Spleen (tissue), 11 donors: Measurements from ENCODE around the gene ZFP3. TPM values are rescaled to one million over a fixed set of nuclear protein-coding genes. Genes with fewer than 3 reads are reported as not detected.

Experiments used
- DNase-seq: peaks from one replicate; pipeline ENCODE4 v3.0.0-alpha.2; 2020
- H3K27ac ChIP-seq, 8 donors: fragments of 200-600 bp; sonication (generic) in 7 of 8; 1 replicate in 4 of 8; 2 replicates in 4 of 8; pipeline versions ENCODE4 v1.5.0 to v1.8.0; 2016 to 2021; ENCODE audit warnings: inconsistent platforms in 4 of 8, mild to moderate bottlenecking in 4 of 8, moderate library complexity in 1 of 8
- H3K27me3 ChIP-seq, 7 donors: fragments of 200-600 bp; sonication (generic) in 6 of 7; replicated peaks in 1 of 7; 1 replicate in 4 of 7; 2 replicates in 3 of 7; pipeline versions ENCODE4 v1.5.0 to v1.8.0; 2016 to 2021; ENCODE audit warnings: inconsistent platforms in 3 of 7, mild to moderate bottlenecking in 1 of 7
- H3K36me3 ChIP-seq, 6 donors: fragments of 200-600 bp; sonication (generic) in 5 of 6; 1 replicate in 4 of 6; 2 replicates in 2 of 6; pipeline versions ENCODE4 v1.5.0 to v1.8.0; 2016 to 2021; ENCODE audit warnings: inconsistent platforms in 2 of 6
- H3K4me1 ChIP-seq, 6 donors: fragments of 200-600 bp; sonication (generic) in 5 of 6; 1 replicate in 3 of 6; 2 replicates in 3 of 6; pipeline versions ENCODE4 v1.5.0 to v1.8.0; 2016 to 2021; ENCODE audit warnings: inconsistent platforms in 3 of 6
- H3K4me3 ChIP-seq, 8 donors: fragments of 200-600 bp; sonication (generic) in 7 of 8; 1 replicate in 4 of 8; 2 replicates in 4 of 8; pipeline versions ENCODE4 v1.5.0 to v1.8.0; 2016 to 2021; ENCODE audit warnings: inconsistent platforms in 4 of 8, mild to moderate bottlenecking in 4 of 8, moderate library complexity in 2 of 8
- H3K9me3 ChIP-seq, 8 donors: fragments of 200-600 bp; sonication (generic) in 7 of 8; 1 replicate in 4 of 8; 2 replicates in 4 of 8; pipeline versions ENCODE4 v1.5.0 to v1.8.0; 2016 to 2021; ENCODE audit warnings: inconsistent platforms in 4 of 8
- CTCF ChIP-seq, 11 experiments: fragments of 200-600 bp in 7 of 11; fragments of 450-650 bp in 4 of 11; sonication (generic) in 4 of 11; IDR thresholded peaks in 8 of 11; conservative IDR thresholded peaks in 3 of 11; 1 replicate in 7 of 11; 2 replicates in 4 of 11; pipeline versions ENCODE4 v1.4.0 to v1.8.0; 2016 to 2021; ENCODE audit warnings: antibody characterized with exemption in 11 of 11, inconsistent platforms in 4 of 11, mild to moderate bottlenecking in 1 of 11
- POLR2A ChIP-seq, 3 donors: fragments of 450-650 bp; IDR thresholded peaks; one replicate each; pipeline ENCODE4 v1.5.1; 2017; ENCODE audit warnings: antibody characterized with exemption in 3 of 3, mild to moderate bottlenecking in 1 of 3
- POLR2AphosphoS5 ChIP-seq, 3 donors: sonication (generic); formaldehyde crosslinking; IDR thresholded peaks; one replicate each; pipeline ENCODE4 v1.5.1; 2017; ENCODE audit warnings: antibody characterized with exemption in 3 of 3
- whole genome bisulfite sequencing, 5 donors: extraction: QIAGEN DNeasy Blood & Tissue Kit in 3 of 5; methylation state at CpG; one replicate each; pipeline versions ENCODE4 v1.1.5 to v1.1.7; 2013 to 2018; 5-methylcytosine and 5-hydroxymethylcytosine counted together
- intact Hi-C: fragments of 100-400 bp; cut with DNase I; formaldehyde crosslinking; loops from one replicate; pipeline ENCODE4 v1.15.0; 2023; ENCODE audit warnings: low total_unique reads
- polyA plus RNA-seq, 3 donors: library from polyadenylated mRNA; stranded (reverse); fragments of 200-250 nt; gene quantifications; one replicate each; pipeline ENCODE4 v1.2.1, GENCODE V29; 2013
- total RNA-seq, 7 donors: library from RNA; depleted of rRNA in 3 of 7; stranded (reverse); fragments of >200 nt in 3 of 7; fragmentation: NEBNext Ultra II Directional in 4 of 7; extraction: Animal tissue kit (Norgen Biotek cat#: 25700) in 4 of 7; gene quantifications; one replicate each; pipeline versions ENCODE4 v1.1.0 to v1.2.1, GENCODE V29; 2016 to 2021
- donor health status: healthy with polysubstance abuse.
- donor health status: DM: no; HTN: no; CAD: no; lungs with moderate emphysema.
- donor health status: DM: no; HTN: no; CAD: no.
- donor health status: Bipolar disorder and iron deficiency.
- donor health status: healthy.
- donor health status: DM: no; HTN: no; CAD: no.
- donor health status: DM: yes; HTN: yes; CAD: no.

ZFP3 gene
- total and polyA plus RNA-seq, 10 donors, result 2.8 to 10.4 (median 7.0) TPM

DNA sequence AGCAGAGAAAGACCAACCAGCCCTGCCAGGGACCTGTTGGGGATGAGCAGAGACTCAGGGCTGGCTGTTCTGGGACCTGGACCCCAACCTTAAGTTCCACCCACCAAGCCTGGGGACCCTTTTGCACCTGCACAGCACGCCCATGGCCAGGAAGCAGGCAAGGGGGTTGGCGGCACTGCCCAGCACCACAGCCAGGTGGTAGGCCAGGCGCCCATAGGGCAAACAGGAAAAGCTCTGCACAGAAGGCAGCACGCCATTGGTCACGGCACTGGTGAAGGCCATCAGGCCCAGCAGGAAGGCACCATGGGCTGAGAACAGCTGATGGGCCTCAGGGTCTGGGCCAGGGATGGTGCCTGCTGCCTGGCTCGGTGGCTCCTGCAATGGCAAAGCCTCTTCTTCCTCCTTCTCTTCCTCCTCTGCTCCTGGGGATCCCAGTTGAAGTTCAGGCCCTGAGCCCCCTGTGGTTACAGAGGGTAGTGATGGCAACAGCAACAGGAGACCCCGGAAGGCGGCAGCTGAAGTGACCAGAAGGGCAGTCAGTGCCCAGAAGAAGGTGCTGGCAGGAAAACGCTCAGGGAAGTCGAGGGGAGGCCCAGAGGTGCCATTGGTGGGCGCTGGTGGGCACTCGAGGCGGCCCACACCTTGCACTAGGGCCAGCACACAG lies 44.8 kb upstream of the ZFP3 start:
- intact Hi-C loops, result no loop called here
- Histone ChIP-seq H3K4me1 (peaks cover 7 to 51% (median 29%) of the 10 kb centered on the region in 6 donors), H3K4me3 (no peak overlapping the region), H3K27ac (no peak overlapping the region), H3K9me3 (no peaks in the 10 kb centered on the region), H3K27me3 (peaks cover 0 to 29% (median 6%) of the 10 kb centered on the region in 7 donors), H3K36me3 (no peaks in the 10 kb centered on the region)
- no peak for DNase-seq
- WGBS, 5 donors, result 71 to 92% (median 82%) methylated on average over 13 of the region's 13 CpGs
- no peak for TF ChIP-seq CTCF (IDR thresholded peaks at IDR 0.05 in 8 of 11, conservative IDR thresholded peaks at IDR 0.05 in 3 of 11)
- TF ChIP-seq POLR2AphosphoS5 (IDR thresholded peaks at IDR 0.05), result no peak
- TF ChIP-seq POLR2A (IDR thresholded peaks at IDR 0.05), result no peak

- no peaks in the 10 kb centered on the region for H3K9me3 ChIP-seq
- WGBS, 5 donors, result 90 to 96% (median 91%) methylated on average over 2 to 5 of the region's 5 CpGs
- intact Hi-C loops, result no loop called here
- no peak overlapping the region for H3K27ac ChIP-seq
- H3K27me3 ChIP-seq, result peaks cover 0 to 29% (median 6%) of the 10 kb centered on the region in 7 donors
- DNase-seq, result no peak
- H3K36me3 ChIP-seq, result no peaks in the 10 kb centered on the region
- no peak for TF ChIP-seq POLR2A (IDR thresholded peaks at IDR 0.05)
- no peak for TF ChIP-seq CTCF (IDR thresholded peaks at IDR 0.05 in 8 of 11, conservative IDR thresholded peaks at IDR 0.05 in 3 of 11)
- TF ChIP-seq POLR2AphosphoS5 (IDR thresholded peaks at IDR 0.05), result no peak
- H3K4me1 ChIP-seq, result peaks cover 7 to 51% (median 29%) of the 10 kb centered on the region in 6 donors
- no peak overlapping the region for H3K4me3 ChIP-seq
These were observed 44.2 kb upstream of the ZFP3 start for GRCh38 chr17:5034063-5034462.

DNA sequence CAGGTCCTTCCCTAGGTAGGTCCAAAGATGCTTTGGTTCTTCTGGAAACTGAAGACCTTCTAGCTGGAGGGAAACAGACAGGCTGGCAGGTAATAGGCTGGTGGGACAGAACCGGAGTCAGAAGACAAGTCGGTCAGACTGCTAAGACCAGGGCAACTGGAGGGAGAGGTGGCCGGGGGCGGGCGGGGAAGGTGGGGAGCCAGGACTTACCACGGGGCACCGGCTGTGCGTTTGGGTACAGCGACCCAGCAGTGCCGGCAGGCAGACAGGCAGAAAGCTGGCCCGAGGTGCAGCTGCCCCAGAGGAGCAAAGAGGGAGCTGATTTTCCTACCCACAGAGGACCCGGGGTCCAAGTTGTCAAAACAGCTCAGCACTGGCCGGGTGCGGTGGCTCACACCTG lies 43.6 kb upstream of the ZFP3 start:
- WGBS, 5 donors, result 89 to 95% (median 91%) methylated on average over 14 of the region's 14 CpGs

More for the DNA sequence above, 43.6 kb upstream of the ZFP3 start:
- Histone ChIP-seq H3K4me3 (no peak overlapping the region), H3K27ac (no peak overlapping the region), H3K27me3 (peaks cover 0 to 29% (median 6%) of the 10 kb centered on the region in 7 donors), H3K9me3 (no peaks in the 10 kb centered on the region), H3K4me1 (peaks cover 7 to 48% (median 28%) of the 10 kb centered on the region in 6 donors), H3K36me3 (no peaks in the 10 kb centered on the region)
- no peak for DNase-seq
- TF ChIP-seq POLR2A (IDR thresholded peaks at IDR 0.05) (no peak), CTCF (IDR thresholded peaks at IDR 0.05 in 8 of 11, conservative IDR thresholded peaks at IDR 0.05 in 3 of 11) (no peak), POLR2AphosphoS5 (IDR thresholded peaks at IDR 0.05) (no peak)
- intact Hi-C loops, result no loop called here
